GM19468 (cell line): ENCODE data around the gene GFAP.
A peak's percentile ranks its signal among the peaks of the same experiment; 100 is the strongest.
"Not testable (repeated sequence)": the region's sequence is repeated elsewhere in the genome, so short reads cannot be mapped to it uniquely, and the experiment has no call there.

Source experiments
- ATAC-seq: cut with Tn5 transposase; IDR thresholded peaks from one replicate; pipeline ENCODE4 v1.9.1; 2021; ENCODE audit warnings: mild to moderate bottlenecking, moderate library complexity, moderate number of reproducible peaks; ENCODE audit not compliant: unreplicated experiment; ENCODE audit errors: extremely low read depth

GFAP gene

DNA sequence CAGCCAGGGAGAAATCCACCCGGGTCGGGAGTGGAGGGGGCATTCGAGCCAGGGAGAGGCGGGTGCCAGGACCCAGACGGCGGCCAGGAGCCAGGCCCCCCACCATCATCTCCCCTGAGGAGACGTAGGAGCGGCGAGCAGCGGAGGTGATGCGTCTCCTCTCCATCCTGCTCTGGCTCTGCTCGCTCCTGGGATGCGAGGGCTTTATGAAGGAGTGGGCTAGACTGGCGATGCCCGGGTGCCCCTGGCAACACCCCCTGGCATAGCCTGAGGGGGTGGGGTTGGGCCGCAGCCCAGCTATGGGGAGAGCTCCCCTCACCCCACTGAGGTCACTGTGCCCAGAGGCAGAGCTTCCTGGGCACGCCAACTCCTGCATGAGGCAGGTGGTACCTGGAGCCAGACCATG is at the start of gene GFAP:
Gene GFAP, minus strand, starts transcription at position 180 of the 406 bp plus-strand sequence. Its CDS starts 14 bp downstream, at position 166.
- ATAC-seq = no peak

- ATAC-seq = no peak
These were observed 46.6 kb upstream of the GFAP start for GRCh38 chr17:44961921-44962350.

GRCh38 chr17:44960691-44961090 is 45.4 kb upstream of the GFAP start:
- ATAC-seq = no peak

DNA sequence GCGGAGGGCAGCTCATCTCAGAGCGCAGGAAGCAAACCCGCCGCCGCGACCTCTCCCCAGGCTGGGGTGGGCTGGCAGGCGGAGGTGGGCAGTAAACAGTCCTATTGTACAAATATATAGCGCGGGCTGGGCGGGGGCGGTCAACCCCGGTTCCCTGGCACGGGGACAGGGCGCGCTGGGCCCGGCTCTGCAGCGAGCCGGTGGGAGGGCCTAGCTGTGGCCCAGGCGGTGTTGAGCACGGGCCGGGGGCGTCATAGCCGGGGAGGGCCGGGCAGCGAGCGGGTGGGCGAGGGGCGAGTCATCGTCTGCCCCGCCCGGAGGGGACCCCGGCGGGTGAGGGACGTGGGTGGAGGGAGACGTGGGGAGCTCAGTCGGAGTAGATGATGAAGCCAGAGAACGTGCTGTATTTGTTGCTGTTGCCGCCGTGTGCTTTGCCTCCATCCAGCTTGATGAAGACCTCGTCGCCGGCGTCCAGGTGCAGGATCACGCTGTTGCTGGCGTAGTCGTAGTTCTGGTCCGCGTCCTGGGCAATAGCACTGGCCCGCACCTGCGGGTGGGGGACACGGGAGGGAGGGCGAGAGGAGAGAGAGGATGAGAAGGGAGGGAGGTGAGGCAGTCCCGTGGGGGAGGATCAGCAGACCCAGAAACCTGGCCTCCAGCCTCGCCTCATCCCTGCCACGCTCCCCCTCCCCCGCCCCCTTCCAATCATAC is 44.7 kb upstream of the GFAP start:
- no peak for ATAC-seq

DNA sequence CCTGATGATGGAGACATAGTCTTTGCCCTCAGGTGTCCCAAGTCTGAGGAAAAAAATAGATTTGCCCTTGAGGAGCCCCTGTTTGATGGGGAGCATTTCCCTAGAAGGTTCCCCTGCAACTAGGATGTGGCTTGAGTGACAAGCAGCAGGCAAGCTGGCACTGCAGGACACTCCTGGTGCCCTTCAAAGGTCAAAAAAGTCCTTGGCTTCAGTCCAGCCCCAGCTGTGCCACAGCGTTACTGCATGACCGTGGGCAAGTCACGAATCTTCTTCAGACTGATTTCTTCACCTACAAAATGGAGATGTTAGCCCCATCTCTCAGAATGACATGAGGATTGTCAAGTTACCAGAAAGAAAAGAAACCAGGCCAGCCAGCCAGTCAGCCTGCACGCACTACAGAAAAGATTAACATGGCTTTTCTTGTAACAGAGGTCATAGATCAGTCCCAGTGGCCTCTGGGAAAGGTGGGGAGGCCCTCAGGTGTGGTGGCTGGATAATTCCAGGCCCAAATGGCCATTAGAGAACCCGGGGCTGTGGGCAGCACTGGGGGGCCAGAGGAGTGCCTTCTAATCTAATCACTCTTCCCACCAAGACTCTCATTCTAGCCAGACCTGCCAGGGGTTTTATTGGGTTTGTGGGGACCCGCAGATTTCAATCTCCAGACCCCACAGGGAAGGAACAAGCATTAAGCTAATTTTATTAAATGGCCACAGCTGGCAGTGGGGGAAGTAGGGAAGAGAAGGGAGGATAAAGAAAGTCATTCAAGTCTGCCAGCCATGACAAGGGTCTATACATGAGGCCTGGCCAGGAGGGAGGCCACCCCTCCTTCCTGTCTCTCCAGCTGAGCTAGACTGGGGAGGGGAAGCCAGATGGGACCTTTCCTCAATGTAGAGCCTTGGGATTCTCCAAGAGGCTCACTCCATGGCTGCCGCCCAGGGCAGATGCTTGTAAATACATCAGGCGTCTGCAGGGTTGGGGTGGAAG is 42.0 kb upstream of the GFAP start:
- ATAC-seq = no peak

- no peak for ATAC-seq
These were observed 40.5 kb upstream of the GFAP start for GRCh38 chr17:44955674-44956425.

GRCh38 chr17:44952946-44953475 is 37.7 kb upstream of the GFAP start:
- ATAC-seq = no peak

- ATAC-seq = no peak
These were observed 33.1 kb upstream of the GFAP start for GRCh38 chr17:44948315-44948795.

DNA sequence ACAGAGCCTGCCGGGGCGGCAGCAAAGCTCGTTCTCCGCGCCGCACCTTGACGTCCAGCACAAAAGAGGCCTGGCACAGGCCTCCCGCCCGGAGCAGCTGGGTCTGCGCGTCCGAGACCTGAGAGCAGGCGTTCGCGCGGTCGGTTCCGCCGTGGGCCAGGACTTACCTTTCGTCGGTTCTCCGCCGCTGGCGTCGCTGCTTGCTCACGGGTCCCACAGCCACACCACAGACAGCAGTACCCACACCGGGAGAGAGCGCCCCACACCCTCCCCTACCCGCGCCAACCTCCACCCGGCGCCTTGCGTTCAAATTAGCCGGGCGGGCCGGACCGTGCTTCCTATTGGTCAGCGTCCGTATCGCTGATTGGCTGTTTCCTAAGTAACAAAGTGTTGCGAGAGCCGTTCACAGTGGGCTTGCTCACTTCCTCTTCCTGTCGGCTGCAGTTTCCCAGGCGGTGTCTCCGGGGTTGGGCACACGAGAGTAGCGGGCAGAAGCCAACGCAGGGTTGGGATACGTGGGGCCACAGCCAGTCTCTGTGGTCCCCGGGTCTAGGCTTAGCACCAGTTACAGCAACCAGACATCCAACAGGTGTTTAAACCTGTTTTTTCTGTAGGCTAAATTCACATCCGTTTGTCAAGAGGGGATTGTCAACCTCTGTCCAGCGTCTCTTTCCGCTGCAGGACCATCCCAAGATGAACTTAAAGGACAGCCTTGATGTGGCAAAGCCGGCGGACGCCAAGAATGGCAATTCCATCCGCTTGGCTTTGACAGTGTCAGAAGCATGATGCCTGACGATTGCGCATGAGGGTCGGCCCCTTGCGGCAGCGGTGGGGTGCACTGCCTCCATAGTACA is 32.4 kb upstream of the GFAP start, which contains the start of gene KIF18B:
Gene KIF18B, minus strand, starts transcription at position 313 of the 854 bp plus-strand sequence. CDS start 11,429 bp downstream, outside the sequence.
- ATAC-seq = peak; percentile 28

GRCh38 chr17:44945652-44946051 is 30.4 kb upstream of the GFAP start:
- ATAC-seq = not testable (repeated sequence)

GRCh38 chr17:44942456-44942855 is 27.2 kb upstream of the GFAP start:
- ATAC-seq = no peak

GRCh38 chr17:44941712-44942331 is 26.5 kb upstream of the GFAP start:
- ATAC-seq = no peak

DNA sequence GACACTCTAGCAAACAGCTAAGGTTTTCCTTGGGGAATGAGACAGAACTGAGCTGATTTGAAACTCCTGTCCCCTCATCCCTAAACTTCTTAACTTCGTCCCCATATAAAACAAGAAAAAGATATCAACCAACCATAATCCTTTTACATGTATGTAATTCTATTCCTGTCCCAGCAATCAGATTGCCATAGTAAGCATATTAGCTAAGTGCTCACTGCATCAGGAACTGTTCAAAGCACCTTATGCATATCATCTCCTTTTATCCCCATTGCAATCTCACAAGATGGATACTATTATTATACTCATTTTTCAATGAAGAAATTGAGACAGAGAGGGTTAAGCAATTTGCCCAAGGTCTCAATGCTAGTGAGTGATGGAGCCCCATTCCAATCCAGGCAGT is 25.5 kb upstream of the GFAP start:
- ATAC-seq = no peak

DNA sequence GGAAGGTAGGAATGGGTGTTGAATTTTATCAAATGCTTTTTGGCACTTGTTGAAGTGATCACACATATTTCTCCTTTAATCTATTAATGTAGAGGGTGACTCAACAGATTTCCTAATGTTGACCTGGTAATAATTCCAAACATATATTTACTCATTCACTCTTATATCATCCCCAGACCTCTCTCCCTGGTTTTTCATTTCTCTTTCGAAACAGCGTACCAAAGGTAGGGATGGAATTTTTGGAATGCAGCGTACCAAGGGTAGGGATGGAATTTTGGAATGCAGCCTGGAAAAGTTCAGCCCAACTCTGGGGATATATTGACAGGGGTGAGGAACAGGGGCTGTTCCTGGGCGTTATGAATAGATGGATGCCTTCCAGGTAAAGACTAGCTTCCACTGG is 25.0 kb upstream of the GFAP start:
- ATAC-seq = no peak

DNA sequence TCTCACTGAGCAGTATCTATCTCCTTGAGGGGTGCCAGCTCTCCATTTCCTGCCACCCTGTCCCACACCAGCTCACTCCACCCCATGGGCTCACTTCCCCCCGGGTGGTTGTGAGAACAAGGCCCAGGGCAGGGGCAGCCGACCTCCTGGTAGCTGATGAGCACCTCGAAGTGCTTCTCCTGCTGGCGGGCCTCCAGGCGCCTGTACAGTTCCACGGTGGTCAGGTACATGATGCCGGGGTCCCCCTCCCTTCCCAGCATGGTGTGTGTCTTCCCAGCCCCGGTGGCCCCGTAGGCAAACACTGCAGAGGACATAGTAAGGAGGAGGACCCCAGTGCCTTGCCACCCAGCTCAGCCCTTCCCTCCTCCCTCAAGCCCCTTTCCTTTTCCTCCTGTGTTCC is 19.8 kb upstream of the GFAP start:
- ATAC-seq = no peak

- no peak for ATAC-seq
These were observed 19.4 kb upstream of the GFAP start for GRCh38 chr17:44934745-44935105.

DNA sequence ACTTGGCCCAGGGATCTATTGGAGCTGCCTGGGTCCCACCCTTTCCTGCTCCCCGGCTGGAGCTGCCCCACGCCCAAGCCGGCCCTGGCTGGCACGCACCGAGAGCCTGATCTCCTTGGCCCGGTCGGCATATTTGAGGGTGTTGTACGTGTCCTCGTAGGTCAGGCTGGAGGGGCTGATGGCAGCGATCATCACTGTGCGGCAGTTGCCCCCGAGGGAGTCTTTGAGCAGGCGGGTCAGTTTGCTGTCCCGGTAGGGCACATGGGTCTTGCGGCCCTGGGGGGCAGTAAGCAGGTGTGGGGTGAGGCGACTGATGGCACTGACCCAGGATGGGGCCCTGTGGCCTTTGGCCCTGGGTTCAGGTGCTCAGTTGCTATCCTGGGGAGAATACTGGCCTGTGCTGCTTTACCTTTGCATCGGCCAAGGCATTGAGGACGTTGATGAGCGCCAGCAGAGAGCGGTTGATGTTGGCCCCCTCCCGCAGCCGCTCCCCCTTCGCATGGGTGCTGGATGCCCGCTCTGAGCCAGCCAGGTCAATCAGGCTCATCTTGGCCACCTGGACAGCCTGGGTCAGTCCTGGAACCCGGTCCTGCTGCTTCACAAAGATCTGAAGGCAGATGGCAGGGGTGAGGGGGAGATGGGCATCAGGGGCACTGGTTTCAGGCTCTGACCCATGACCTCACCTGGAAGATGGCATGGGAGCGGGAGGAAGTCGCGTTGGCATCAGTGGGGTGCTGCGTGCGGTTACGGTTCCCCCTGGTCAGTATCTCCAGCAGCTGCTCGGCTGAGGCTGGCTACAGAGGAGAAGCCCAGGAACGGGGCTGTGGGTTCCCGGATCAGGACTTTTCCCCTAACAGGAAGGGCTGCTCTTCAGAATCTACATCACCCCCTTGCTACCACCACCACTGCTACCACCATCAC is 18.8 kb upstream of the GFAP start:
- ATAC-seq = no peak

GRCh38 chr17:44932787-44933097 is 17.4 kb upstream of the GFAP start:
- ATAC-seq = no peak
